Fibroblast of the aortic adventitia (primary cell): ENCODE data around the gene MMP14. TPM values are rescaled to one million over a fixed set of nuclear protein-coding genes. Genes with fewer than 3 reads are reported as not detected.
A peak's percentile ranks its signal among the peaks of the same experiment; 100 is the strongest.

Experiments
- DNase-seq: peaks from one replicate; pipeline ENCODE4 v3.0.0-alpha.2; 2010; ENCODE audit warnings: low read depth
- H3K4me3 ChIP-seq: 2 replicates; pipeline ENCODE4 v1.5.1; 2011; ENCODE audit warnings: low read depth, mild to moderate bottlenecking, control low read depth, low read length, moderate library complexity
- CTCF ChIP-seq: IDR thresholded peaks from 2 replicates; pipeline ENCODE4 v1.5.1; 2011; ENCODE audit warnings: mild to moderate bottlenecking, low read length, control low read depth, inconsistent platforms; ENCODE audit not compliant: insufficient read depth
- total RNA-seq: library from RNA; depleted of rRNA; stranded (reverse); fragments of >200 nt; gene quantifications from 2 replicates; pipeline ENCODE4 v1.2.3, GENCODE V29; 2012; ENCODE audit warnings: low replicate concordance

The MMP14 gene
- total RNA-seq, 1 donor: 311 TPM

GRCh38 chr14:22837114-22837749 lies 847 bp downstream of the MMP14 start:
- H3K4me3 ChIP-seq: peak overlapping the region; percentile 88
- peak; percentile 68 for DNase-seq
- TF ChIP-seq CTCF: no peak

- H3K4me3 ChIP-seq: peak overlapping the region; percentile 88
- DNase-seq: peak; percentile 74
- TF ChIP-seq CTCF: no peak
These were observed 1.6 kb downstream of the MMP14 start for GRCh38 chr14:22837750-22838538.

GRCh38 chr14:22838631-22839041 lies 2.3 kb downstream of the MMP14 start:
- no peak for TF ChIP-seq CTCF
- peak; percentile 65 for DNase-seq
- peak overlapping the region; percentile 88 for H3K4me3 ChIP-seq

GRCh38 chr14:22839159-22839779 lies 2.9 kb downstream of the MMP14 start:
- peak overlapping the region; percentile 88 for H3K4me3 ChIP-seq
- peak; percentile 62 for DNase-seq
- TF ChIP-seq CTCF: no peak

GRCh38 chr14:22841311-22841710 lies 4.9 kb downstream of the MMP14 start:
- TF ChIP-seq CTCF: no peak
- no peak overlapping the region for H3K4me3 ChIP-seq
- no peak for DNase-seq

GRCh38 chr14:22841769-22842168 lies 5.4 kb downstream of the MMP14 start:
- TF ChIP-seq CTCF: no peak
- no peak overlapping the region for H3K4me3 ChIP-seq
- DNase-seq: no peak
